ENCODE data around the gene BBS7. TPM values are rescaled to one million over a fixed set of nuclear protein-coding genes. Genes with fewer than 3 reads are reported as not detected.

BBS7 gene
- total and polyA plus RNA-seq, 9 of the 15 experiments (the other 6 are each of a cell fraction or from before 2014, with no cell fraction given) = 13.4 to 25.8 (median 16.4) TPM

DNA sequence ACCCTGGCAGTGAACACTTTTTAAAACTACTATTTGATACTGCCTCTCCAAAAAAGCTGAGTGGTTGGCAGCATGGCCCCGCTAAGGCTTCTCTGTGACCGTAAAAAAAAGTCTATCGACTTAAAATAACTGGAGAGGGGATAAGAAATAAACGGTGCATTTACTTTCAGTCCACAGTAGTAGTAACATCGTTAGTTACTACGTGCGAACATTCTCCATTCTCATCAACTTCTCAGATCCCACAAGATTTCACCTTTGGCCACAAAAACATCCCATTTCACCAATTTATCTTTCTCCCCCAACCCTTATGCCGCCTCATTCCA is 69.7 kb downstream of the BBS7 start:
- H3K9me3 ChIP-seq (replicated peaks; ENCODE audit: control insufficient read depth, insufficient read depth, low read depth, low read length) = no peaks in the 10 kb centered on the region
- peak overlapping the region; percentile 97 for H3K27ac ChIP-seq (ENCODE audit: extremely low read depth, low read depth, low read length)
- no peaks in the 10 kb centered on the region for H3K9me1 ChIP-seq (ENCODE audit: control insufficient read depth, insufficient read depth, low read length)
- no peaks in the 10 kb centered on the region for H3K27me3 ChIP-seq (ENCODE audit: control insufficient read depth in 2 of 2, insufficient read depth in 2 of 2, low read length in 2 of 2)
- intact Hi-C loops (cut with micrococcal nuclease) = loop anchor here (2.0 kb wide), 1 partner anchor 22 kb away; the partner anchor contains the start of gene CCNA2
- peaks cover 40% of the 10 kb centered on the region for H3K36me3 ChIP-seq (ENCODE audit: control insufficient read depth, insufficient read depth, low read length)
- TSS peak; percentile 95 for BruUV-seq (replicated peaks)
- no peaks in the 10 kb centered on the region for H4K20me1 ChIP-seq (replicated peaks; ENCODE audit: control insufficient read depth, insufficient read depth, low read length)
- H3K4me2 ChIP-seq (ENCODE audit: insufficient read depth, low read length) = peak overlapping the region; percentile 94
- 3% methylated on average over 8 of the region's 8 CpGs for WGBS (ENCODE audit: insufficient coverage, low coverage, missing lambda C conversion rate)
- peak overlapping the region; percentile 99 for H2AFZ ChIP-seq (ENCODE audit: low read depth, low read length)
- H3K4me3 ChIP-seq = peak overlapping the region; percentile 94
- H3K4me1 ChIP-seq (replicated peaks in 1 of 2; ENCODE audit: control insufficient read depth in 2 of 2, insufficient read depth in 2 of 2, low read length in 2 of 2) = peaks cover 3 to 9% of the 10 kb centered on the region in 2 experiments; a peak in 2 of 5 replicates
- FAIRE-seq (no peak), DNase-seq (ENCODE audit: extremely low read depth in 1 of 4, low spot score in 3 of 4) (no peak), ATAC-seq (peak; percentile 62)
- in situ Hi-C loops (cut with MboI) = no loop called here
- ChIA-PET CTCF (ENCODE audit: low intra/inter-chr PET ratio) (no interaction called here), POLR2A (interaction anchor here (0.6 to 1.9 kb wide), 7 partner anchors 8 to 1591 kb away, joined by 3 to 7 read pairs (median 4); partner anchors contain the start of gene CCNA2)
- H3K9ac ChIP-seq (ENCODE audit: insufficient read depth in 1 of 2, low read depth in 2 of 2, low read length in 2 of 2) = peak overlapping the region; percentile 98 to 100
- peaks cover 33% of the 10 kb centered on the region for H3K79me2 ChIP-seq (ENCODE audit: control insufficient read depth, insufficient read depth, low read length)
- TF ChIP-seq, protein P1, sequence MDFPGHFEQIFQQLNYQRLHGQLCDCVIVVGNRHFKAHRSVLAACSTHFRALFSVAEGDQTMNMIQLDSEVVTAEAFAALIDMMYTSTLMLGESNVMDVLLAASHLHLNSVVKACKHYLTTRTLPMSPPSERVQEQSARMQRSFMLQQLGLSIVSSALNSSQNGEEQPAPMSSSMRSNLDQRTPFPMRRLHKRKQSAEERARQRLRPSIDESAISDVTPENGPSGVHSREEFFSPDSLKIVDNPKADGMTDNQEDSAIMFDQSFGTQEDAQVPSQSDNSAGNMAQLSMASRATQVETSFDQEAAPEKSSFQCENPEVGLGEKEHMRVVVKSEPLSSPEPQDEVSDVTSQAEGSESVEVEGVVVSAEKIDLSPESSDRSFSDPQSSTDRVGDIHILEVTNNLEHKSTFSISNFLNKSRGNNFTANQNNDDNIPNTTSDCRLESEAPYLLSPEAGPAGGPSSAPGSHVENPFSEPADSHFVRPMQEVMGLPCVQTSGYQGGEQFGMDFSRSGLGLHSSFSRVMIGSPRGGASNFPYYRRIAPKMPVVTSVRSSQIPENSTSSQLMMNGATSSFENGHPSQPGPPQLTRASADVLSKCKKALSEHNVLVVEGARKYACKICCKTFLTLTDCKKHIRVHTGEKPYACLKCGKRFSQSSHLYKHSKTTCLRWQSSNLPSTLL (IDR thresholded peaks at IDR 0.05) = no peak
- TF ChIP-seq ZNF184 (CRISPR knock-in tag; IDR thresholded peaks at IDR 0.05) = no peak
- TF ChIP-seq KDM1A (IDR thresholded peaks at IDR 0.05) = peak in 1 of 2 experiments; percentile 19; a peak in 1 of 4 replicates
- peak; percentile 18; the same call in 1 of the 2 replicates for TF ChIP-seq CBFA2T3 (IDR thresholded peaks at IDR 0.05)
- TF ChIP-seq ZNF143 (CRISPR knock-in tag; IDR thresholded peaks at IDR 0.05) = no peak
- TF ChIP-seq BRF1 (IDR thresholded peaks at IDR 0.05; ENCODE audit: borderline replicate concordance, extremely low read depth, insufficient read length) = no peak
- no peak for TF ChIP-seq NFIC (IDR thresholded peaks at IDR 0.05)
- no peak for TF ChIP-seq ELF4 (CRISPR knock-in tag; IDR thresholded peaks at IDR 0.05)
- TF ChIP-seq, protein P2, sequence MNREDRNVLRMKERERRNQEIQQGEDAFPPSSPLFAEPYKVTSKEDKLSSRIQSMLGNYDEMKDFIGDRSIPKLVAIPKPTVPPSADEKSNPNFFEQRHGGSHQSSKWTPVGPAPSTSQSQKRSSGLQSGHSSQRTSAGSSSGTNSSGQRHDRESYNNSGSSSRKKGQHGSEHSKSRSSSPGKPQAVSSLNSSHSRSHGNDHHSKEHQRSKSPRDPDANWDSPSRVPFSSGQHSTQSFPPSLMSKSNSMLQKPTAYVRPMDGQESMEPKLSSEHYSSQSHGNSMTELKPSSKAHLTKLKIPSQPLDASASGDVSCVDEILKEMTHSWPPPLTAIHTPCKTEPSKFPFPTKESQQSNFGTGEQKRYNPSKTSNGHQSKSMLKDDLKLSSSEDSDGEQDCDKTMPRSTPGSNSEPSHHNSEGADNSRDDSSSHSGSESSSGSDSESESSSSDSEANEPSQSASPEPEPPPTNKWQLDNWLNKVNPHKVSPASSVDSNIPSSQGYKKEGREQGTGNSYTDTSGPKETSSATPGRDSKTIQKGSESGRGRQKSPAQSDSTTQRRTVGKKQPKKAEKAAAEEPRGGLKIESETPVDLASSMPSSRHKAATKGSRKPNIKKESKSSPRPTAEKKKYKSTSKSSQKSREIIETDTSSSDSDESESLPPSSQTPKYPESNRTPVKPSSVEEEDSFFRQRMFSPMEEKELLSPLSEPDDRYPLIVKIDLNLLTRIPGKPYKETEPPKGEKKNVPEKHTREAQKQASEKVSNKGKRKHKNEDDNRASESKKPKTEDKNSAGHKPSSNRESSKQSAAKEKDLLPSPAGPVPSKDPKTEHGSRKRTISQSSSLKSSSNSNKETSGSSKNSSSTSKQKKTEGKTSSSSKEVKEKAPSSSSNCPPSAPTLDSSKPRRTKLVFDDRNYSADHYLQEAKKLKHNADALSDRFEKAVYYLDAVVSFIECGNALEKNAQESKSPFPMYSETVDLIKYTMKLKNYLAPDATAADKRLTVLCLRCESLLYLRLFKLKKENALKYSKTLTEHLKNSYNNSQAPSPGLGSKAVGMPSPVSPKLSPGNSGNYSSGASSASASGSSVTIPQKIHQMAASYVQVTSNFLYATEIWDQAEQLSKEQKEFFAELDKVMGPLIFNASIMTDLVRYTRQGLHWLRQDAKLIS (CRISPR knock-in tag; IDR thresholded peaks at IDR 0.05) = no peak
- no peak for TF ChIP-seq HDAC2 (IDR thresholded peaks at IDR 0.05)
- TF ChIP-seq POLR3G (IDR thresholded peaks at IDR 0.05; ENCODE audit: extremely low read depth, insufficient read length, insufficient replicate concordance) = no peak
- no peak for TF ChIP-seq ZNF124 (CRISPR knock-in tag; IDR thresholded peaks at IDR 0.05)
- no peak for TF ChIP-seq FOXJ3 (CRISPR knock-in tag; IDR thresholded peaks at IDR 0.05)
- TF ChIP-seq, protein P3, sequence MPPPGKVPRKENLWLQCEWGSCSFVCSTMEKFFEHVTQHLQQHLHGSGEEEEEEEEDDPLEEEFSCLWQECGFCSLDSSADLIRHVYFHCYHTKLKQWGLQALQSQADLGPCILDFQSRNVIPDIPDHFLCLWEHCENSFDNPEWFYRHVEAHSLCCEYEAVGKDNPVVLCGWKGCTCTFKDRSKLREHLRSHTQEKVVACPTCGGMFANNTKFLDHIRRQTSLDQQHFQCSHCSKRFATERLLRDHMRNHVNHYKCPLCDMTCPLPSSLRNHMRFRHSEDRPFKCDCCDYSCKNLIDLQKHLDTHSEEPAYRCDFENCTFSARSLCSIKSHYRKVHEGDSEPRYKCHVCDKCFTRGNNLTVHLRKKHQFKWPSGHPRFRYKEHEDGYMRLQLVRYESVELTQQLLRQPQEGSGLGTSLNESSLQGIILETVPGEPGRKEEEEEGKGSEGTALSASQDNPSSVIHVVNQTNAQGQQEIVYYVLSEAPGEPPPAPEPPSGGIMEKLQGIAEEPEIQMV (tag; conservative IDR thresholded peaks at IDR 0.05; ENCODE audit: low read depth) = no peak
- TF ChIP-seq RUNX1 (IDR thresholded peaks at IDR 0.05; ENCODE audit: low read depth) = no peak
- TF ChIP-seq NCOA2 (IDR thresholded peaks at IDR 0.05; ENCODE audit: partially characterized antibody in 2 of 2) = no peak
